K562 (cell line): Measurements from ENCODE around the gene LINGO3. TPM values are rescaled to one million over a fixed set of nuclear protein-coding genes. Genes with fewer than 3 reads are reported as not detected.

Experiments
- ARID2 ChIP-seq: fragments of 450-650 bp; IDR thresholded peaks from 2 replicates; pipeline ENCODE4 v1.6.1; 2017; ENCODE audit warnings: antibody characterized with exemption, mild to moderate bottlenecking
- ERF ChIP-seq: fragments of 450-650 bp; formaldehyde crosslinking; IDR thresholded peaks from 2 replicates; pipeline ENCODE4 v1.4.0; 2020; ENCODE audit warnings: mild to moderate bottlenecking, mixed read lengths
- HNRNPL ChIP-seq: fragments of 200-400 bp; formaldehyde crosslinking; IDR thresholded peaks from 2 replicates; pipeline ENCODE4 v1.6.1; 2017; ENCODE audit warnings: low read depth, mild to moderate bottlenecking, low read length
- JUNB ChIP-seq: fragments of 450-650 bp; formaldehyde crosslinking; conservative IDR thresholded peaks from 2 replicates; pipeline ENCODE4 v1.4.0; 2020; ENCODE audit warnings: mild to moderate bottlenecking
- PHF20 ChIP-seq: fragments of 450-650 bp; IDR thresholded peaks from 2 replicates; pipeline ENCODE4 v1.6.1; 2018; ENCODE audit not compliant: partially characterized antibody
- SMAD1 ChIP-seq: fragments of 150-350 bp; IDR thresholded peaks from 2 replicates; pipeline ENCODE4 v1.6.1; 2014; ENCODE audit warnings: low read length, low read depth; ENCODE audit not compliant: partially characterized antibody
- SMARCA4 ChIP-seq: fragments of 450-650 bp; IDR thresholded peaks from 2 replicates; pipeline ENCODE4 v1.6.1; 2016
- TOE1 ChIP-seq, 2 experiments: fragments of 450-650 bp in 1 of 2; sonication (generic) in 1 of 2; formaldehyde crosslinking in 1 of 2; IDR thresholded peaks; 2 replicates each; pipeline versions ENCODE4 v1.7.1 to v1.8.0; 2016 to 2022; ENCODE audit warnings: borderline replicate concordance in 2 of 2, mild to moderate bottlenecking in 2 of 2, antibody characterized with exemption in 1 of 2, inconsistent platforms in 1 of 2, low read depth in 1 of 2, missing genetic modification reagents in 1 of 2, moderate library complexity in 1 of 2
- WHSC1 ChIP-seq: IDR thresholded peaks from one replicate; pipeline ENCODE4 v1.6.1; 2012; ENCODE audit warnings: low read length, control low read depth, inconsistent platforms
- XRCC5 ChIP-seq: fragments of 200-400 bp; formaldehyde crosslinking; IDR thresholded peaks from 2 replicates; pipeline ENCODE4 v1.6.1; 2017; ENCODE audit warnings: low read depth, mild to moderate bottlenecking, low read length
- ZNF232 ChIP-seq: sonication (generic); formaldehyde crosslinking; IDR thresholded peaks from 2 replicates; pipeline ENCODE4 v1.8.0; 2022; ENCODE audit warnings: mild to moderate bottlenecking, missing genetic modification reagents
- ZNF76 ChIP-seq: fragments of 250-450 bp; sonication (Bioruptor Pico); IDR thresholded peaks from 2 replicates; pipeline ENCODE4 v1.4.0; 2020; ENCODE audit warnings: mild to moderate bottlenecking, moderate library complexity, borderline replicate concordance
- polyA plus RNA-seq, 8 experiments: library from polyadenylated mRNA; depleted of rRNA in 4 of 8; stranded (reverse) in 5 of 8; unstranded in 3 of 8; fragments of >200 nt; fragmentation: Nextera tagmentation in 2 of 8; fragmentation: Illumina TruSeq in 1 of 8; extraction: Ambion mirVana in 2 of 8; extraction: Trizol in 1 of 8; gene quantifications; 2 replicates each; pipeline versions ENCODE4 v1.2.1 to v1.2.3, GENCODE V29; 2011 to 2014; ENCODE audit warnings: inconsistent platforms in 1 of 8, missing spikeins in 1 of 8
- total RNA-seq, 7 experiments: library from RNA; depleted of rRNA in 6 of 7; stranded (reverse); fragments of >200 nt in 6 of 7; fragmentation: Illumina TruSeq in 2 of 7; extraction: Trizol in 2 of 7; gene quantifications; 2 replicates each; pipeline versions ENCODE4 v1.2.1 to v1.2.3, GENCODE V29; 2011 to 2021; ENCODE audit warnings: low replicate concordance in 1 of 7
- TF ChIP-seq, protein P1 (sequence below): sonication (generic); formaldehyde crosslinking; IDR thresholded peaks from 2 replicates; pipeline ENCODE4 v1.8.0; 2022; ENCODE audit warnings: mild to moderate bottlenecking, missing genetic modification reagents, borderline replicate concordance
- TF ChIP-seq, protein P2 (sequence below): fragments of 450-650 bp; conservative IDR thresholded peaks from 2 replicates; pipeline ENCODE4 v1.6.1; 2016; ENCODE audit warnings: missing genetic modification characterization, low read depth, mild to moderate bottlenecking, control low read depth, missing compliant biosample characterization
- TF ChIP-seq, protein P3 (sequence below), 2 experiments: fragments of 150-350 bp in 1 of 2; IDR thresholded peaks; 2 replicates each; pipeline ENCODE4 v1.6.1; 2012 to 2016; ENCODE audit warnings: low read depth in 2 of 2, low read length in 2 of 2, mild to moderate bottlenecking in 1 of 2, moderate library complexity in 1 of 2
- TF ChIP-seq, protein P4 (sequence below): sonication (generic); formaldehyde crosslinking; IDR thresholded peaks from 2 replicates; pipeline ENCODE4 v1.8.1; 2023; ENCODE audit warnings: mild to moderate bottlenecking, missing genetic modification reagents

The LINGO3 gene
- total and polyA plus RNA-seq, 9 of the 15 experiments (the other 6 are each of a cell fraction or from before 2014, with no cell fraction given) = 0.03 to 0.05 (median 0.03) TPM; not detected in 6

DNA sequence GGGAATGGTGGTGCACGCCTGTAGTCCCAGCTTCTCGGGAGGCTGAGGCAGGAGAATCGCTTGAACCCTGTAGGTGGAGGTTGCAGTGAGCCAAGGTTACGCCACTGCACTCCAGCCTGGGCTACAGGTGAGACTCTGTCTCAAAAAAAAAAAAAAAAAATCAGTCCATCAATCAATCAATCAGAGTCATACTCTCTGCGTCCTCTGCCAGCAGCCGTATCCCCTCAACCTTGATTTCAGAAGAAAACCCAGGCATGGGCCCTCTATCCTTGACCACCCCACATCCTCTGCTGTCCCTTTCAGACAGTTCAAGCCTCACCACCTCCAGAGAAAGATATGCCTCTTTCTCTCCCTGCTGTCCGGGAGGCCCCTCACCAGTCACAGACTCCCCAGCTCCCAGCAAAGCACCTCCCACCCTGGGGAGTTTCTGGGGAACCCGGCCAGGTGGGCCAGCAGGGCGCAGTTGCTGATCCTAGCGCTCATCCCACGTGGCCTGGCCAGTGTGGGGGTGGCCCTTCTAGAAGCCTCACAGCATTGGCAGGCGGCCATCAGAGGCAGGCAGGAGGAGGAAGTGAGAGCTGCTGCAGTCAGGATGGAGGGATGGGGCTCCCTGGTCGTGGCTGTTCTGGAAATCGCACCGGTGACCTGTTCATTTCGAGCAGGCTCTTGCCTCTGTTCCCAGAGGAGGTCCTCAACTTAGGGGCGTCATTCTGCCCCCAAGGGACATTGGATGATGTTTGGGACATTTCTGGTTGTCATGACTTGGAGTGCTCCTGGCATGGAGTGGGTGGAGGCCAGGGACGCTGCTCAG lies 41.6 kb downstream of the LINGO3 start (continued):
- TF ChIP-seq, protein P1, sequence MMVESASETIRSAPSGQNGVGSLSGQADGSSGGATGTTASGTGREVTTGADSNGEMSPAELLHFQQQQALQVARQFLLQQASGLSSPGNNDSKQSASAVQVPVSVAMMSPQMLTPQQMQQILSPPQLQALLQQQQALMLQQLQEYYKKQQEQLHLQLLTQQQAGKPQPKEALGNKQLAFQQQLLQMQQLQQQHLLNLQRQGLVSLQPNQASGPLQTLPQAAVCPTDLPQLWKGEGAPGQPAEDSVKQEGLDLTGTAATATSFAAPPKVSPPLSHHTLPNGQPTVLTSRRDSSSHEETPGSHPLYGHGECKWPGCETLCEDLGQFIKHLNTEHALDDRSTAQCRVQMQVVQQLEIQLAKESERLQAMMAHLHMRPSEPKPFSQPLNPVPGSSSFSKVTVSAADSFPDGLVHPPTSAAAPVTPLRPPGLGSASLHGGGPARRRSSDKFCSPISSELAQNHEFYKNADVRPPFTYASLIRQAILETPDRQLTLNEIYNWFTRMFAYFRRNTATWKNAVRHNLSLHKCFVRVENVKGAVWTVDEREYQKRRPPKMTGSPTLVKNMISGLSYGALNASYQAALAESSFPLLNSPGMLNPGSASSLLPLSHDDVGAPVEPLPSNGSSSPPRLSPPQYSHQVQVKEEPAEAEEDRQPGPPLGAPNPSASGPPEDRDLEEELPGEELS (CRISPR knock-in tag) = no peak
- TF ChIP-seq ARID2 (no peak), SMARCA4 (no peak), PHF20 (no peak), ERF (CRISPR knock-in tag) (no peak), HNRNPL (no peak), WHSC1 (no peak), SMAD1 (no peak), ZNF76 (CRISPR knock-in tag) (no peak), JUNB (CRISPR knock-in tag) (no peak), XRCC5 (no peak; the same call in 1 of the 2 replicates), ZNF232 (CRISPR knock-in tag) (no peak), TOE1 (IDR thresholded peaks at IDR 0.05; ENCODE audit: borderline replicate concordance) (no peak), TOE1 (CRISPR knock-in tag; IDR thresholded peaks at IDR 0.05; ENCODE audit: borderline replicate concordance, low read depth) (no peak)
- TF ChIP-seq, protein P2, sequence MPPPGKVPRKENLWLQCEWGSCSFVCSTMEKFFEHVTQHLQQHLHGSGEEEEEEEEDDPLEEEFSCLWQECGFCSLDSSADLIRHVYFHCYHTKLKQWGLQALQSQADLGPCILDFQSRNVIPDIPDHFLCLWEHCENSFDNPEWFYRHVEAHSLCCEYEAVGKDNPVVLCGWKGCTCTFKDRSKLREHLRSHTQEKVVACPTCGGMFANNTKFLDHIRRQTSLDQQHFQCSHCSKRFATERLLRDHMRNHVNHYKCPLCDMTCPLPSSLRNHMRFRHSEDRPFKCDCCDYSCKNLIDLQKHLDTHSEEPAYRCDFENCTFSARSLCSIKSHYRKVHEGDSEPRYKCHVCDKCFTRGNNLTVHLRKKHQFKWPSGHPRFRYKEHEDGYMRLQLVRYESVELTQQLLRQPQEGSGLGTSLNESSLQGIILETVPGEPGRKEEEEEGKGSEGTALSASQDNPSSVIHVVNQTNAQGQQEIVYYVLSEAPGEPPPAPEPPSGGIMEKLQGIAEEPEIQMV (tag) = no peak
- TF ChIP-seq, protein P3, sequence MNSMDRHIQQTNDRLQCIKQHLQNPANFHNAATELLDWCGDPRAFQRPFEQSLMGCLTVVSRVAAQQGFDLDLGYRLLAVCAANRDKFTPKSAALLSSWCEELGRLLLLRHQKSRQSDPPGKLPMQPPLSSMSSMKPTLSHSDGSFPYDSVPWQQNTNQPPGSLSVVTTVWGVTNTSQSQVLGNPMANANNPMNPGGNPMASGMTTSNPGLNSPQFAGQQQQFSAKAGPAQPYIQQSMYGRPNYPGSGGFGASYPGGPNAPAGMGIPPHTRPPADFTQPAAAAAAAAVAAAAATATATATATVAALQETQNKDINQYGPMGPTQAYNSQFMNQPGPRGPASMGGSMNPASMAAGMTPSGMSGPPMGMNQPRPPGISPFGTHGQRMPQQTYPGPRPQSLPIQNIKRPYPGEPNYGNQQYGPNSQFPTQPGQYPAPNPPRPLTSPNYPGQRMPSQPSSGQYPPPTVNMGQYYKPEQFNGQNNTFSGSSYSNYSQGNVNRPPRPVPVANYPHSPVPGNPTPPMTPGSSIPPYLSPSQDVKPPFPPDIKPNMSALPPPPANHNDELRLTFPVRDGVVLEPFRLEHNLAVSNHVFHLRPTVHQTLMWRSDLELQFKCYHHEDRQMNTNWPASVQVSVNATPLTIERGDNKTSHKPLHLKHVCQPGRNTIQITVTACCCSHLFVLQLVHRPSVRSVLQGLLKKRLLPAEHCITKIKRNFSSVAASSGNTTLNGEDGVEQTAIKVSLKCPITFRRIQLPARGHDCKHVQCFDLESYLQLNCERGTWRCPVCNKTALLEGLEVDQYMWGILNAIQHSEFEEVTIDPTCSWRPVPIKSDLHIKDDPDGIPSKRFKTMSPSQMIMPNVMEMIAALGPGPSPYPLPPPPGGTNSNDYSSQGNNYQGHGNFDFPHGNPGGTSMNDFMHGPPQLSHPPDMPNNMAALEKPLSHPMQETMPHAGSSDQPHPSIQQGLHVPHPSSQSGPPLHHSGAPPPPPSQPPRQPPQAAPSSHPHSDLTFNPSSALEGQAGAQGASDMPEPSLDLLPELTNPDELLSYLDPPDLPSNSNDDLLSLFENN (IDR thresholded peaks at IDR 0.05; ENCODE audit: low read depth in 2 of 2, low read length in 2 of 2) = no peak
- TF ChIP-seq, protein P4, sequence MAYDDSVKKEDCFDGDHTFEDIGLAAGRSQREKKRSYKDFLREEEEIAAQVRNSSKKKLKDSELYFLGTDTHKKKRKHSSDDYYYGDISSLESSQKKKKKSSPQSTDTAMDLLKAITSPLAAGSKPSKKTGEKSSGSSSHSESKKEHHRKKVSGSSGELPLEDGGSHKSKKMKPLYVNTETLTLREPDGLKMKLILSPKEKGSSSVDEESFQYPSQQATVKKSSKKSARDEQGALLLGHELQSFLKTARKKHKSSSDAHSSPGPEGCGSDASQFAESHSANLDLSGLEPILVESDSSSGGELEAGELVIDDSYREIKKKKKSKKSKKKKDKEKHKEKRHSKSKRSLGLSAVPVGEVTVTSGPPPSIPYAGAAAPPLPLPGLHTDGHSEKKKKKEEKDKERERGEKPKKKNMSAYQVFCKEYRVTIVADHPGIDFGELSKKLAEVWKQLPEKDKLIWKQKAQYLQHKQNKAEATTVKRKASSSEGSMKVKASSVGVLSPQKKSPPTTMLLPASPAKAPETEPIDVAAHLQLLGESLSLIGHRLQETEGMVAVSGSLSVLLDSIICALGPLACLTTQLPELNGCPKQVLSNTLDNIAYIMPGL (CRISPR knock-in tag) = no peak
